H1 (cell line): Measurements from ENCODE around the gene ANKH. TPM values are rescaled to one million over a fixed set of nuclear protein-coding genes. Genes with fewer than 3 reads are reported as not detected.

Experiments
- CTCF ChIA-PET: fragments of 300-600 bp; sonication (Branson Sonifier 250); formaldehyde crosslinking; loops from one replicate; lab custom pipeline; 2021; ENCODE audit not compliant: partially characterized antibody; lab: Charles Lee
- POLR2A ChIA-PET: fragments of 300-600 bp; sonication (Branson Sonifier 250); formaldehyde crosslinking; loops from one replicate; lab custom pipeline; 2021; ENCODE audit warnings: inconsistent platforms; ENCODE audit not compliant: partially characterized antibody; lab: Charles Lee
- DNase-seq, 2 experiments: peaks; one replicate each; pipeline versions ENCODE4 v3.0.0 to v3.0.0-alpha.2; 2010 to 2022; ENCODE audit warnings: low spot score in 2 of 2, low read depth in 1 of 2, mixed read lengths in 1 of 2
- FAIRE-seq: peaks from 2 replicates; lab custom pipeline; 2011; peaks lifted over from hg19 to GRCh38; lab: Jason Lieb, UNC
- H2AFZ ChIP-seq: 2 replicates; pipeline ENCODE4 v1.8.1; 2012; ENCODE audit warnings: low read length, inconsistent platforms
- H2AK5ac ChIP-seq: 2 replicates; pipeline ENCODE4 v1.6.1; 2013; ENCODE audit warnings: low read depth, low read length
- H2BK120ac ChIP-seq: replicated peaks from 2 replicates; pipeline ENCODE3; 2013; ENCODE audit warnings: low read depth, low read length, inconsistent platforms
- H2BK12ac ChIP-seq: 2 replicates; pipeline ENCODE4 v1.6.1; 2013; ENCODE audit warnings: low read depth, low read length
- H2BK15ac ChIP-seq: 2 replicates; pipeline ENCODE4 v1.6.1; 2013; ENCODE audit warnings: low read length
- H2BK20ac ChIP-seq: 2 replicates; pipeline ENCODE4 v1.6.1; 2013; ENCODE audit warnings: low read length
- H2BK5ac ChIP-seq: 2 replicates; pipeline ENCODE4 v1.6.1; 2013; ENCODE audit warnings: low read depth, low read length
- H3K14ac ChIP-seq: 2 replicates; pipeline ENCODE4 v1.6.1; 2013; ENCODE audit warnings: inconsistent platforms; ENCODE audit not compliant: insufficient read length
- H3K18ac ChIP-seq: 2 replicates; pipeline ENCODE4 v1.6.1; 2013; ENCODE audit warnings: low read length; ENCODE audit errors: extremely low read depth
- H3K23ac ChIP-seq: 2 replicates; pipeline ENCODE4 v1.6.1; 2013; ENCODE audit warnings: inconsistent platforms; ENCODE audit not compliant: insufficient read length
- H3K23me2 ChIP-seq: 2 replicates; pipeline ENCODE4 v1.6.1; 2013; ENCODE audit warnings: low read depth, low read length
- H3K27ac ChIP-seq: 2 replicates; pipeline ENCODE4 v1.6.1; 2011; ENCODE audit warnings: low read depth, low read length, inconsistent platforms
- H3K27me3 ChIP-seq, 4 experiments: replicated peaks in 1 of 4; 1 replicate in 1 of 4; 2 replicates in 3 of 4; pipeline versions ENCODE4 v1.6.1 to v1.8.1; 2011 to 2013; ENCODE audit warnings: low read length in 3 of 4, mild to moderate bottlenecking in 3 of 4, inconsistent platforms in 2 of 4, mixed read lengths in 2 of 4, moderate library complexity in 1 of 4; ENCODE audit not compliant: control insufficient read depth in 3 of 4, insufficient read depth in 3 of 4; ENCODE audit errors: extremely low read depth in 1 of 4
- H3K36me3 ChIP-seq, 4 experiments: 2 replicates each; pipeline versions ENCODE4 v1.6.1 to v1.8.1; 2011 to 2013; ENCODE audit warnings: mild to moderate bottlenecking in 4 of 4, low read length in 3 of 4, moderate library complexity in 2 of 4, control low read depth in 1 of 4, inconsistent platforms in 1 of 4; ENCODE audit not compliant: insufficient read depth in 4 of 4, control insufficient read depth in 2 of 4
- H3K4ac ChIP-seq: replicated peaks from 2 replicates; pipeline ENCODE3; 2013; ENCODE audit warnings: low read length, low read depth, mixed read lengths, inconsistent platforms; ENCODE audit not compliant: insufficient read length
- H3K4me1 ChIP-seq, 4 experiments: replicated peaks in 1 of 4; 1 replicate in 1 of 4; 2 replicates in 3 of 4; pipeline versions ENCODE4 v1.6.1 to v1.8.1; 2011 to 2013; ENCODE audit warnings: low read length in 3 of 4, inconsistent platforms in 2 of 4, mixed read lengths in 1 of 4; ENCODE audit not compliant: insufficient read depth in 4 of 4, control insufficient read depth in 3 of 4
- H3K4me2 ChIP-seq, 2 experiments: 2 replicates each; pipeline versions ENCODE4 v1.6.1 to v1.8.1; 2011 to 2013; ENCODE audit warnings: low read depth in 2 of 2, low read length in 2 of 2, control low read depth in 1 of 2, inconsistent platforms in 1 of 2, mild to moderate bottlenecking in 1 of 2; ENCODE audit not compliant: insufficient read depth in 1 of 2
- H3K4me3 ChIP-seq, 4 experiments: fragments of 200-600, 300-600 bp in 1 of 4; sonication (generic), shearing (Covaris generic), sonication (Bioruptor Twin) in 1 of 4; 2 replicates each; pipeline versions ENCODE4 v1.5.1 to v1.8.1; 2011 to 2016; ENCODE audit warnings: low read length in 4 of 4, low read depth in 3 of 4, control low read depth in 2 of 4, inconsistent platforms in 2 of 4, mild to moderate bottlenecking in 2 of 4, mixed read lengths in 1 of 4, moderate library complexity in 1 of 4; ENCODE audit not compliant: insufficient read depth in 2 of 4; ENCODE audit errors: extremely low read depth in 1 of 4
- H3K56ac ChIP-seq: replicated peaks from 2 replicates; pipeline ENCODE3; 2013; ENCODE audit warnings: low read depth, mild to moderate bottlenecking, mixed read lengths, low read length, inconsistent platforms; ENCODE audit not compliant: insufficient read length
- H3K79me1 ChIP-seq: 2 replicates; pipeline ENCODE4 v1.6.1; 2013; ENCODE audit warnings: low read depth, low read length, control low read depth
- H3K79me2 ChIP-seq, 2 experiments: 2 replicates each; pipeline versions ENCODE4 v1.6.1 to v1.8.1; 2012 to 2013; ENCODE audit warnings: low read length in 2 of 2, mild to moderate bottlenecking in 2 of 2, inconsistent platforms in 1 of 2; ENCODE audit not compliant: insufficient read depth in 2 of 2, control insufficient read depth in 1 of 2
- H3K9ac ChIP-seq, 4 experiments: replicated peaks in 1 of 4; 1 replicate in 1 of 4; 2 replicates in 3 of 4; pipeline versions ENCODE4 v1.6.1 to v1.8.1; 2011 to 2013; ENCODE audit warnings: low read depth in 3 of 4, low read length in 3 of 4, control low read depth in 2 of 4, mild to moderate bottlenecking in 2 of 4, moderate library complexity in 2 of 4, inconsistent platforms in 1 of 4; ENCODE audit errors: extremely low read depth in 1 of 4
- H3K9me3 ChIP-seq, 2 experiments: 2 replicates each; pipeline versions ENCODE4 v1.6.1 to v1.8.1; 2012 to 2013; ENCODE audit warnings: mild to moderate bottlenecking in 2 of 2, moderate library complexity in 2 of 2, control low read depth in 1 of 2, inconsistent platforms in 1 of 2, low read depth in 1 of 2, low read length in 1 of 2, mixed read lengths in 1 of 2; ENCODE audit not compliant: insufficient read depth in 2 of 2
- H4K20me1 ChIP-seq, 2 experiments: replicated peaks in 1 of 2; 2 replicates each; pipeline versions ENCODE3 to v1.8.1; 2011 to 2013; ENCODE audit warnings: inconsistent platforms in 2 of 2, low read length in 2 of 2, mild to moderate bottlenecking in 1 of 2; ENCODE audit not compliant: insufficient read depth in 2 of 2, control insufficient read depth in 1 of 2
- H4K5ac ChIP-seq: 2 replicates; pipeline ENCODE4 v1.6.1; 2013; ENCODE audit warnings: low read length, low read depth, mixed read lengths, inconsistent platforms; ENCODE audit not compliant: insufficient read length
- H4K8ac ChIP-seq: 2 replicates; pipeline ENCODE4 v1.8.0; 2013; ENCODE audit warnings: mild to moderate bottlenecking, moderate library complexity, low read length, inconsistent platforms; ENCODE audit not compliant: insufficient read depth; ENCODE audit errors: extremely low read depth
- H4K91ac ChIP-seq: replicated peaks from 2 replicates; pipeline ENCODE3; 2013; ENCODE audit warnings: low read length, mixed read lengths, inconsistent platforms; ENCODE audit not compliant: insufficient read length
- JUN ChIP-seq: IDR thresholded peaks from 2 replicates; pipeline ENCODE4 v1.6.1; 2011; ENCODE audit warnings: low read depth, mild to moderate bottlenecking, improper control_type of control experiment, low read length
- NANOG ChIP-seq: IDR thresholded peaks from 2 replicates; pipeline ENCODE4 v1.6.1; 2011; ENCODE audit warnings: low read length, low read depth, mild to moderate bottlenecking, inconsistent platforms; ENCODE audit not compliant: insufficient read depth, poor library complexity, severe bottlenecking
- POLR2A ChIP-seq, 2 experiments: IDR thresholded peaks; 1 replicate in 1 of 2; 2 replicates in 1 of 2; pipeline ENCODE4 v1.6.1; 2011; ENCODE audit warnings: low read depth in 2 of 2, low read length in 2 of 2, mild to moderate bottlenecking in 2 of 2; ENCODE audit errors: control extremely low read depth in 1 of 2
- RAD21 ChIP-seq, 2 experiments: IDR thresholded peaks in 1 of 2; conservative IDR thresholded peaks in 1 of 2; 2 replicates each; pipeline ENCODE4 v1.6.1; 2011; ENCODE audit warnings: low read depth in 2 of 2, low read length in 2 of 2, improper control_type of control experiment in 1 of 2, inconsistent platforms in 1 of 2, mild to moderate bottlenecking in 1 of 2, moderate library complexity in 1 of 2
- WGBS, 2 experiments: shearing (Covaris generic) in 1 of 2; methylation state at CpG; one replicate each; pipeline versions ENCODE4 v1.1.6 to v1.1.7; 2013 to 2015; ENCODE audit warnings: low lambda C conversion rate in 2 of 2, mixed read lengths in 2 of 2, inconsistent platforms in 1 of 2, low coverage in 1 of 2, missing lambda C conversion rate in 1 of 2; ENCODE audit not compliant: insufficient replicate concordance in 2 of 2, insufficient coverage in 1 of 2, insufficient read length in 1 of 2; ENCODE audit errors: extremely low coverage in 1 of 2, missing lambda C conversion rate in 1 of 2; 5-methylcytosine and 5-hydroxymethylcytosine counted together
- polyA plus RNA-seq, 7 experiments: library from polyadenylated mRNA; depleted of rRNA in 3 of 7; stranded (reverse) in 5 of 7; unstranded in 2 of 7; fragments of >200 nt in 5 of 7; fragments of 200-250 nt in 2 of 7; gene quantifications; 1 replicate in 5 of 7; 2 replicates in 1 of 7; 4 replicates in 1 of 7; pipeline versions ENCODE4 v1.2.1 to v1.2.3, GENCODE V29; 2011 to 2013; ENCODE audit warnings: missing spikeins in 2 of 7, mixed read lengths in 2 of 7
- total RNA-seq: library from RNA; stranded (reverse); fragmentation: NEBNext Ultra II Directional; extraction: Animal tissue kit (Norgen Biotek cat#: 25700); gene quantifications from 2 replicates; pipeline ENCODE4 v1.2.1, GENCODE V29; 2021

ANKH gene
- total and polyA plus RNA-seq, 2 of the 8 experiments (the other 6 are each of a cell fraction or from before 2014, with no cell fraction given) = 5.3 to 13.0 TPM

GRCh38 chr5:14881826-14882225 lies 10.2 kb upstream of the ANKH start:
- H3K4ac ChIP-seq = no peak overlapping the region
- H3K23me2 ChIP-seq = no peaks in the 10 kb centered on the region
- H2BK120ac ChIP-seq = no peak overlapping the region
- no peak overlapping the region for H3K9ac ChIP-seq
- no peak overlapping the region for H2AK5ac ChIP-seq
- no peak overlapping the region for H2BK12ac ChIP-seq
- H3K56ac ChIP-seq = no peak overlapping the region
- H3K4me1 ChIP-seq = no peaks in the 10 kb centered on the region
- POLR2A ChIA-PET = no interaction called here
- CTCF ChIA-PET = no interaction called here
- no peaks in the 10 kb centered on the region for H3K79me2 ChIP-seq
- H3K9me3 ChIP-seq = no peaks in the 10 kb centered on the region
- H3K27ac ChIP-seq = no peak overlapping the region
- no peak overlapping the region for H2BK5ac ChIP-seq
- H3K4me3 ChIP-seq = no peak overlapping the region
- H4K91ac ChIP-seq = no peak overlapping the region
- no peaks in the 10 kb centered on the region for H3K36me3 ChIP-seq
- no peaks in the 10 kb centered on the region for H4K20me1 ChIP-seq
- H4K8ac ChIP-seq = no peak overlapping the region
- no peak overlapping the region for H3K18ac ChIP-seq
- no peak overlapping the region for H3K14ac ChIP-seq
- FAIRE-seq (no peak), DNase-seq (no peak)
- H3K4me2 ChIP-seq = no peak overlapping the region
- no peak overlapping the region for H2BK20ac ChIP-seq
- no peak overlapping the region for H3K23ac ChIP-seq
- H3K27me3 ChIP-seq = no peaks in the 10 kb centered on the region
- no peak overlapping the region for H4K5ac ChIP-seq
- 90% methylated on average over 8 of the region's 9 CpGs; no CpG with 5 or more reads in 1 of the 2 experiments for WGBS, 2 experiments
- no peaks in the 10 kb centered on the region for H3K79me1 ChIP-seq
- H2AFZ ChIP-seq = no peak overlapping the region
- H2BK15ac ChIP-seq = no peak overlapping the region
- TF ChIP-seq JUN = no peak
- TF ChIP-seq POLR2A (IDR thresholded peaks at IDR 0.05; ENCODE audit: control extremely low read depth in 1 of 2, low read depth in 2 of 2, low read length in 2 of 2) = no peak
- no peak for TF ChIP-seq NANOG
- TF ChIP-seq RAD21 (IDR thresholded peaks at IDR 0.05 in 1 of 2, conservative IDR thresholded peaks at IDR 0.05 in 1 of 2; ENCODE audit: low read depth in 2 of 2, low read length in 2 of 2) = no peak
